CD4-positive, alpha-beta T cell treated with Interleukin-21 for 1 hour (primary cell): Measurements from ENCODE around the gene SLCO2A1.

Experiments used
- DNase-seq: peaks from one replicate; pipeline ENCODE4 v3.0.0-alpha.2; 2020

The SLCO2A1 gene

DNA sequence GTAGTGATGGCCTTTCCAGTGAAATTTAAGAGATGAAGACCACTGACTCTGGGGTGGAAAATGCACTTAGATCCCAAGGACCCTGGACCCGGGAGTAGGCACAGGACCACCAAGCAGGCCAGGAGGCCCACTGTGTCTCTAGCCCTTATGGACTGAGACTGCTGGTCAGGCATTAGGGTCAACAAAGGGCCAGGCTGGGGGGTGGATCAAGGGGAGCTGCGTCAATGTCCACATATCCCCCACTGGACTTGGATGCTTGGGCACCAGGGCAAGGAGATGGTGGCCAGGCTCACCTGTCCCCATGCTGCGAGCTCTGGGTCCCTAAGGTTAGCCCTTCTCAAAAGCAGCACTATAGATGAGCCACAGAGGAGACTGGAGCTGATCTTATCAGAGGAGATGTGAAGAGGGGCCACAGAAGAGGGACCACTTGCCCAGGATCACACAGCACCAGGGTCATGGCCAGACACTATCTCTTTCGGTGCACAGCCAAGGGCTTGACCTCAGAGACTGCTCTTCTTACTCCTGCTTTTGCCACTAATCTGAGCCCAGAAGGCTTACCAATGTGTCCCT lies 148.8 kb downstream of the SLCO2A1 start:
- no peak for DNase-seq

DNA sequence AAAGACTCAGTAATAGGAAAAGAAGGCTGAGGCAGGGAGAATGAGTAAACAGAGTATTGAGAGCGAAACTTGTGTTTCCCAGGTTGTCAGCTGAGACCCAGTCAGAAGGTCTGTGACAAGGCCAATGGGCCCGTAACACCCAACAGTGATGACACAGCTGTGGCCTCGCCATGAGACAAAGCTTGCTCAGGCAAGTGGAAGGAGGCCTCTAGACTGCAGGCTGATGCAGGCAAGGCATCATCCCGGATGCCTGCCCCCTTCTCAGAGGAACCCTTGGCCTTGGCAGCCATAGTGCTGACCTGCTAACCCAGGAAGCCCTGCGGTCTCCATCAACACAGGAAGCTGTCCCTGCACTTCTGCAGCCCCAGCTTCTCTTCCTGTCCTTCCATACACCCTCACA lies 149.4 kb downstream of the SLCO2A1 start:
- DNase-seq = no peak

DNA sequence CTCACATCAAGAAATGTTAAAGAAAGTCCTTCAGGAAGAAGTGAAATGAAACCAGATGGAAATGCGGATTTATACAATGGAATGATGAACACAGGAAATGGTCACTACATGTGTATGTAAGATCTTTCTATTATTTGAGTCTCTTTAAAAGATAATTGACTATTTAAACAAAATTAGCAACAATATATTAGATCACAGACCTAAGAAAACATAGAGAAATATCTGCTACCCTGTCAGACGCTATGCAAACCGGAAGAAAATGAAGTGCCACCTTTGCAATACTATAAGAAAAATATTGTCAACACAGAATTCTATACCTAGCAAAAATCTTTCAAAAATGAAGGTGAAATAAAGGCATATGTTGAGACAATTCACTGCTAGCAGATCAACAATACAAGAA lies 151.2 kb downstream of the SLCO2A1 start:
- DNase-seq = no peak
